IMR-90 (cell line): Measurements from ENCODE around the gene ALKBH3. TPM values are rescaled to one million over a fixed set of nuclear protein-coding genes. Genes with fewer than 3 reads are reported as not detected.

Source experiments
- ATAC-seq: fragments of 200-7000 bp; cut with Tn5 transposase; 2 replicates; pipeline ENCODE4 v1.9.1; 2020; ENCODE audit warnings: low read depth, mild to moderate bottlenecking, moderate library complexity
- BruUV-seq: library from RNA; stranded (reverse); fragments of 400-500 nt; replicated peaks from 2 replicates; lab custom pipeline; 2021; lab: Mats Ljungman, UMichigan
- CTCF ChIA-PET: fragments of 300-600 bp; formaldehyde crosslinking; extraction: SDS; loops from one replicate; lab custom pipeline; 2021; ENCODE audit warnings: antibody characterized with exemption; lab: Yijun Ruan, JAX
- POLR2A ChIA-PET: fragments of 300-600 bp; sonication (Branson Sonifier 250); formaldehyde crosslinking; loops from one replicate; lab custom pipeline; 2022; ENCODE audit warnings: antibody characterized with exemption; ENCODE audit not compliant: unreplicated experiment; lab: Charles Lee
- DNase-seq: peaks from one replicate; pipeline ENCODE4 v3.0.0; 2013
- H2AFZ ChIP-seq: replicated peaks from 2 replicates; pipeline ENCODE3; 2013; ENCODE audit warnings: low read length, mild to moderate bottlenecking; ENCODE audit not compliant: poor library complexity
- H2AK5ac ChIP-seq: 2 replicates; pipeline ENCODE4 v1.6.1; 2013; ENCODE audit warnings: low read depth, low read length, inconsistent platforms
- H2AK9ac ChIP-seq: replicated peaks from 2 replicates; pipeline ENCODE3; 2013; ENCODE audit warnings: mild to moderate bottlenecking, low read depth, low read length, moderate library complexity; ENCODE audit not compliant: poor library complexity
- H2BK120ac ChIP-seq: 2 replicates; pipeline ENCODE4 v1.6.1; 2013; ENCODE audit warnings: low read depth, low read length, inconsistent platforms
- H2BK15ac ChIP-seq: 3 replicates; pipeline ENCODE4 v1.6.1; 2013; ENCODE audit warnings: low read depth, low read length, inconsistent platforms
- H2BK20ac ChIP-seq: 2 replicates; pipeline ENCODE4 v1.6.1; 2013; ENCODE audit warnings: low read depth, mild to moderate bottlenecking, inconsistent platforms, low read length, moderate library complexity
- H2BK5ac ChIP-seq: 2 replicates; pipeline ENCODE4 v1.6.1; 2013; ENCODE audit warnings: mild to moderate bottlenecking, low read depth, low read length, inconsistent platforms; ENCODE audit not compliant: poor library complexity, severe bottlenecking
- H3K14ac ChIP-seq: replicated peaks from 2 replicates; pipeline ENCODE4 v1.6.1; 2013; ENCODE audit warnings: low read depth, low read length, inconsistent platforms
- H3K18ac ChIP-seq: 2 replicates; pipeline ENCODE4 v1.6.1; 2013; ENCODE audit warnings: low read depth, low read length, control low read depth
- H3K23ac ChIP-seq: 2 replicates; pipeline ENCODE4 v1.6.1; 2013; ENCODE audit warnings: low read depth, low read length, inconsistent platforms
- H3K27ac ChIP-seq: 2 replicates; pipeline ENCODE4 v1.5.1; 2013; ENCODE audit warnings: mild to moderate bottlenecking, control low read depth, low read length; ENCODE audit not compliant: insufficient read depth
- H3K27me3 ChIP-seq: 2 replicates; pipeline ENCODE4 v1.6.1; 2013; ENCODE audit warnings: low read length; ENCODE audit not compliant: control insufficient read depth, insufficient read depth
- H3K36me3 ChIP-seq: 2 replicates; pipeline ENCODE4 v1.6.1; 2013; ENCODE audit warnings: low read length, mixed read lengths; ENCODE audit not compliant: control insufficient read depth, insufficient read depth
- H3K4ac ChIP-seq: 2 replicates; pipeline ENCODE4 v1.6.1; 2013; ENCODE audit warnings: low read depth, low read length, inconsistent platforms
- H3K4me1 ChIP-seq: 2 replicates; pipeline ENCODE4 v1.6.1; 2013; ENCODE audit warnings: low read length, mixed read lengths; ENCODE audit not compliant: control insufficient read depth, insufficient read depth
- H3K4me2 ChIP-seq: 2 replicates; pipeline ENCODE4 v1.6.1; 2013; ENCODE audit warnings: low read depth, mild to moderate bottlenecking, control low read depth, low read length, moderate library complexity
- H3K4me3 ChIP-seq: 2 replicates; pipeline ENCODE4 v1.5.1; 2013; ENCODE audit warnings: low read depth, mild to moderate bottlenecking, control low read depth, low read length, moderate library complexity; ENCODE audit not compliant: insufficient read depth
- H3K56ac ChIP-seq: 2 replicates; pipeline ENCODE4 v1.6.1; 2013; ENCODE audit warnings: low read length, inconsistent platforms; ENCODE audit not compliant: insufficient read depth; ENCODE audit errors: extremely low read depth
- H3K79me1 ChIP-seq, 2 experiments: 2 replicates each; pipeline ENCODE4 v1.6.1; 2013; ENCODE audit warnings: low read length in 2 of 2, inconsistent platforms in 1 of 2, low read depth in 1 of 2
- H3K9ac ChIP-seq: 2 replicates; pipeline ENCODE4 v1.6.1; 2013; ENCODE audit warnings: low read depth, low read length, control low read depth
- H3K9me1 ChIP-seq: 2 replicates; pipeline ENCODE4 v1.6.1; 2013; ENCODE audit warnings: low read length, inconsistent platforms; ENCODE audit not compliant: insufficient read depth
- H3K9me3 ChIP-seq: 2 replicates; pipeline ENCODE4 v1.6.1; 2013; ENCODE audit warnings: low read length; ENCODE audit not compliant: control insufficient read depth, insufficient read depth
- H4K20me1 ChIP-seq: 2 replicates; pipeline ENCODE4 v1.6.1; 2013; ENCODE audit warnings: low read length, inconsistent platforms; ENCODE audit not compliant: insufficient read depth
- H4K5ac ChIP-seq: 2 replicates; pipeline ENCODE4 v1.6.1; 2013; ENCODE audit warnings: mild to moderate bottlenecking, low read depth, low read length, control low read depth
- H4K8ac ChIP-seq, 2 experiments: 2 replicates each; pipeline ENCODE4 v1.6.1; 2013; ENCODE audit warnings: low read depth in 2 of 2, low read length in 2 of 2, control low read depth in 1 of 2, inconsistent platforms in 1 of 2
- H4K91ac ChIP-seq: 2 replicates; pipeline ENCODE4 v1.6.1; 2013; ENCODE audit warnings: low read depth, low read length, inconsistent platforms; ENCODE audit not compliant: insufficient read depth
- CEBPB ChIP-seq: IDR thresholded peaks from 2 replicates; pipeline ENCODE4 v1.6.1; 2012; ENCODE audit warnings: low read depth, low read length, improper control_type of control experiment
- CTCF ChIP-seq: conservative IDR thresholded peaks from 2 replicates; pipeline ENCODE4 v1.5.1; 2012; ENCODE audit warnings: mild to moderate bottlenecking, low read depth, low read length, improper control_type of control experiment
- ELK1 ChIP-seq: fragments of 150-350 bp; IDR thresholded peaks from 2 replicates; pipeline ENCODE4 v1.6.1; 2016; ENCODE audit warnings: low read depth, mild to moderate bottlenecking, low read length, moderate library complexity, borderline replicate concordance
- FOS ChIP-seq: fragments of 150-350 bp; IDR thresholded peaks from 2 replicates; pipeline ENCODE4 v1.6.1; 2016; ENCODE audit warnings: low read depth, low read length
- MAFK ChIP-seq: IDR thresholded peaks from 2 replicates; pipeline ENCODE4 v1.6.1; 2012; ENCODE audit warnings: low read depth, low read length, improper control_type of control experiment
- MAZ ChIP-seq: IDR thresholded peaks from 2 replicates; pipeline ENCODE4 v1.6.1; 2012; ENCODE audit warnings: low read depth, mild to moderate bottlenecking, low read length, improper control_type of control experiment, moderate library complexity, borderline replicate concordance
- MXI1 ChIP-seq: IDR thresholded peaks from 2 replicates; pipeline ENCODE4 v1.6.1; 2012; ENCODE audit warnings: low read depth, mild to moderate bottlenecking, low read length, moderate library complexity, borderline replicate concordance
- POLR2A ChIP-seq: IDR thresholded peaks from 2 replicates; pipeline ENCODE4 v1.6.1; 2012; ENCODE audit warnings: mild to moderate bottlenecking, low read depth, low read length
- RFX5 ChIP-seq: IDR thresholded peaks from 2 replicates; pipeline ENCODE4 v1.8.0; 2012; ENCODE audit warnings: low read depth, mild to moderate bottlenecking, low read length, moderate library complexity
- SMC3 ChIP-seq: fragments of 150-350 bp; IDR thresholded peaks from 2 replicates; pipeline ENCODE4 v1.6.1; 2016; ENCODE audit warnings: low read depth, mild to moderate bottlenecking, antibody characterized with exemption, low read length, moderate library complexity
- USF2 ChIP-seq: fragments of 150-350 bp; IDR thresholded peaks from 2 replicates; pipeline ENCODE4 v1.6.1; 2017; ENCODE audit warnings: mild to moderate bottlenecking, antibody characterized with exemption, low read length, low read depth
- WGBS, 2 experiments: methylation state at CpG; one replicate each; pipeline versions ENCODE4 v1.1.5 to v1.1.7; 2013; ENCODE audit warnings: missing lambda C conversion rate in 2 of 2; ENCODE audit not compliant: insufficient read length in 1 of 2; ENCODE audit errors: extremely low coverage in 2 of 2; 5-methylcytosine and 5-hydroxymethylcytosine counted together
- dilution Hi-C: fragments of 300-500 bp; cut with HindIII; formaldehyde crosslinking; loops from one replicate; pipeline ENCODE4 v1.14.3; 2018; ENCODE audit warnings: low sequenced_read_pairs; ENCODE audit not compliant: unreplicated experiment
- in situ Hi-C: fragments of 300-500 bp; cut with MboI; formaldehyde crosslinking; loops from 3 replicates; pipeline ENCODE4 v1.14.3; 2019; ENCODE audit warnings: low sequenced_read_pairs, inconsistent platforms, mixed read lengths
- intact Hi-C: fragments of 100-400 bp; cut with micrococcal nuclease; formaldehyde crosslinking; loops from 2 replicates; pipeline ENCODE4 v1.10.0; 2022
- polyA plus RNA-seq, 3 experiments: library from polyadenylated mRNA; depleted of rRNA; stranded (reverse); fragments of >200 nt; gene quantifications; 2 replicates each; pipeline ENCODE4 v1.2.3, GENCODE V29; 2012; ENCODE audit warnings: low replicate concordance in 1 of 3
- total RNA-seq: library from RNA; depleted of rRNA; stranded (reverse); fragments of >200 nt; gene quantifications from 2 replicates; pipeline ENCODE4 v1.2.3, GENCODE V29; 2012

Gene ALKBH3
- total and polyA plus RNA-seq, 2 of the 4 experiments (the other 2 are of a cell fraction), result 27.7 to 62.9 TPM

GRCh38 chr11:43969543-43969942, 88.9 kb downstream of the ALKBH3 start:
- no peak for ATAC-seq
- in situ Hi-C loops, result no loop called here
- no TSS peak for BruUV-seq

More at GRCh38 chr11:43969543-43969942, 88.9 kb downstream of the ALKBH3 start:
- Histone ChIP-seq H3K4me3 (no peak overlapping the region), H3K27me3 (peaks cover 10% of the 10 kb centered on the region), H3K56ac (no peak overlapping the region), H3K79me1 (no peaks in the 10 kb centered on the region), H3K9me3 (peaks cover under 1% of the 10 kb centered on the region; the same call in 1 of the 2 replicates), H2BK15ac (no peak overlapping the region), H2BK120ac (no peak overlapping the region), H4K8ac (no peak overlapping the region), H3K23ac (no peak overlapping the region), H3K4me1 (no peaks in the 10 kb centered on the region), H3K9ac (no peak overlapping the region), H2BK5ac (no peak overlapping the region), H2AK5ac (no peak overlapping the region), H3K36me3 (no peaks in the 10 kb centered on the region), H3K27ac (no peak overlapping the region), H4K91ac (no peak overlapping the region), H4K20me1 (no peaks in the 10 kb centered on the region), H3K4ac (no peak overlapping the region), H4K5ac (no peak overlapping the region), H3K9me1 (no peaks in the 10 kb centered on the region), H2AK9ac (no peak overlapping the region), H3K14ac (no peak overlapping the region), H2BK20ac (no peak overlapping the region), H2AFZ (no peak overlapping the region), H3K18ac (no peak overlapping the region), H3K4me2 (no peak overlapping the region)
- dilution Hi-C loops, result no loop called here
- CTCF ChIA-PET, result no interaction called here
- TF ChIP-seq CEBPB, result no peak
- TF ChIP-seq MAZ, result no peak
- no peak for TF ChIP-seq MXI1
- no peak for TF ChIP-seq USF2
- TF ChIP-seq RFX5, result no peak
- no peak for TF ChIP-seq ELK1
- TF ChIP-seq SMC3, result no peak
- TF ChIP-seq MAFK, result no peak
- no peak for TF ChIP-seq CTCF
- TF ChIP-seq FOS, result no peak
- TF ChIP-seq POLR2A, result no peak
- WGBS, 2 experiments, result 20% methylated on average over 1 of the region's 4 CpGs; no CpG with 5 or more reads in 1 of the 2 experiments
- intact Hi-C loops, result no loop called here
- POLR2A ChIA-PET, result no interaction called here
- DNase-seq, result no peak
